ENCODE data around the gene TMEM187.

GRCh38 chrX:154017766-154018517 lies 45.4 kb downstream of the TMEM187 start:
- TF ChIP-seq CTCF (IDR thresholded peaks at IDR 0.05) (no peak), EZH2phosphoT487 (IDR thresholded peaks at IDR 0.05) (no peak)

Measured in neural progenitor cell (in vitro differentiated cells).